ENCODE measurements around the gene TRIM77.
"Not testable (repeated sequence)": the region's sequence is repeated elsewhere in the genome, so short reads cannot be mapped to it uniquely, and the experiment has no call there.

The TRIM77 gene

GRCh38 chr11:89709999-89710398 lies at the start of gene TRIM77:
Gene TRIM77 (plus strand): TSS chr11:89710299. CDS start chr11:89710299, 0 bp downstream.
- not testable (repeated sequence) for H3K4me3 ChIP-seq (ENCODE audit: low read length); H3K27me3 ChIP-seq (ENCODE audit: control insufficient read depth, insufficient read depth, low read length); H3K36me3 ChIP-seq (ENCODE audit: control insufficient read depth, insufficient read depth, low read length); H3K4me1 ChIP-seq (ENCODE audit: control insufficient read depth, insufficient read depth, low read length); H3K27ac ChIP-seq (ENCODE audit: low read depth, low read length); H3K9ac ChIP-seq (ENCODE audit: low read length)

- Histone ChIP-seq H3K4me1 (ENCODE audit: control insufficient read depth, insufficient read depth, low read length) (no peaks in the 10 kb centered on the region), H3K9ac (ENCODE audit: low read length) (no peak overlapping the region), H3K4me3 (ENCODE audit: low read length) (no peak overlapping the region), H3K27me3 (ENCODE audit: control insufficient read depth, insufficient read depth, low read length) (no peaks in the 10 kb centered on the region), H3K36me3 (ENCODE audit: control insufficient read depth, insufficient read depth, low read length) (no peaks in the 10 kb centered on the region), H3K27ac (ENCODE audit: low read depth, low read length) (no peak overlapping the region)
Measured at GRCh38 chr11:89667001-89667400, 43.1 kb upstream of the TRIM77 start.

- not testable (repeated sequence) for H3K27me3 ChIP-seq (ENCODE audit: control insufficient read depth, insufficient read depth, low read length); H3K4me1 ChIP-seq (ENCODE audit: control insufficient read depth, insufficient read depth, low read length); H3K4me3 ChIP-seq (ENCODE audit: low read length); H3K36me3 ChIP-seq (ENCODE audit: control insufficient read depth, insufficient read depth, low read length); H3K27ac ChIP-seq (ENCODE audit: low read depth, low read length); H3K9ac ChIP-seq (ENCODE audit: low read length)
Measured at GRCh38 chr11:89668158-89668557, 41.9 kb upstream of the TRIM77 start.

GRCh38 chr11:89669586-89669985 lies 40.5 kb upstream of the TRIM77 start:
- H3K36me3 ChIP-seq (ENCODE audit: control insufficient read depth, insufficient read depth, low read length); H3K4me1 ChIP-seq (ENCODE audit: control insufficient read depth, insufficient read depth, low read length); H3K4me3 ChIP-seq (ENCODE audit: low read length); H3K27me3 ChIP-seq (ENCODE audit: control insufficient read depth, insufficient read depth, low read length); H3K9ac ChIP-seq (ENCODE audit: low read length); H3K27ac ChIP-seq (ENCODE audit: low read depth, low read length): not testable (repeated sequence)

GRCh38 chr11:89669993-89670669 lies 40.0 kb upstream of the TRIM77 start:
- not testable (repeated sequence) for H3K4me1 ChIP-seq (ENCODE audit: control insufficient read depth, insufficient read depth, low read length); H3K27me3 ChIP-seq (ENCODE audit: control insufficient read depth, insufficient read depth, low read length); H3K36me3 ChIP-seq (ENCODE audit: control insufficient read depth, insufficient read depth, low read length); H3K9ac ChIP-seq (ENCODE audit: low read length); H3K4me3 ChIP-seq (ENCODE audit: low read length); H3K27ac ChIP-seq (ENCODE audit: low read depth, low read length)

- H3K4me3 ChIP-seq (ENCODE audit: low read length); H3K4me1 ChIP-seq (ENCODE audit: control insufficient read depth, insufficient read depth, low read length); H3K27ac ChIP-seq (ENCODE audit: low read depth, low read length): not testable (repeated sequence)
Measured at GRCh38 chr11:89672547-89672946, 37.6 kb upstream of the TRIM77 start.

GRCh38 chr11:89673380-89673779 lies 36.7 kb upstream of the TRIM77 start:
- H3K27me3 ChIP-seq (ENCODE audit: control insufficient read depth, insufficient read depth, low read length); H3K4me3 ChIP-seq (ENCODE audit: low read length); H3K4me1 ChIP-seq (ENCODE audit: control insufficient read depth, insufficient read depth, low read length); H3K9ac ChIP-seq (ENCODE audit: low read length); H3K27ac ChIP-seq (ENCODE audit: low read depth, low read length); H3K36me3 ChIP-seq (ENCODE audit: control insufficient read depth, insufficient read depth, low read length): not testable (repeated sequence)

More at GRCh38 chr11:89672547-89672946, 37.6 kb upstream of the TRIM77 start:
- not testable (repeated sequence) for H3K36me3 ChIP-seq (ENCODE audit: control insufficient read depth, insufficient read depth, low read length); H3K9ac ChIP-seq (ENCODE audit: low read length); H3K27me3 ChIP-seq (ENCODE audit: control insufficient read depth, insufficient read depth, low read length)

- H3K36me3 ChIP-seq (ENCODE audit: control insufficient read depth, insufficient read depth, low read length); H3K4me1 ChIP-seq (ENCODE audit: control insufficient read depth, insufficient read depth, low read length); H3K27me3 ChIP-seq (ENCODE audit: control insufficient read depth, insufficient read depth, low read length); H3K9ac ChIP-seq (ENCODE audit: low read length); H3K4me3 ChIP-seq (ENCODE audit: low read length); H3K27ac ChIP-seq (ENCODE audit: low read depth, low read length): not testable (repeated sequence)
Measured at GRCh38 chr11:89675383-89675782, 34.7 kb upstream of the TRIM77 start.

GRCh38 chr11:89675948-89676347 lies 34.2 kb upstream of the TRIM77 start:
- H3K9ac ChIP-seq (ENCODE audit: low read length); H3K4me1 ChIP-seq (ENCODE audit: control insufficient read depth, insufficient read depth, low read length); H3K4me3 ChIP-seq (ENCODE audit: low read length); H3K36me3 ChIP-seq (ENCODE audit: control insufficient read depth, insufficient read depth, low read length); H3K27me3 ChIP-seq (ENCODE audit: control insufficient read depth, insufficient read depth, low read length); H3K27ac ChIP-seq (ENCODE audit: low read depth, low read length): not testable (repeated sequence)

GRCh38 chr11:89707080-89707479 lies 3.0 kb upstream of the TRIM77 start:
- not testable (repeated sequence) for H3K27me3 ChIP-seq (ENCODE audit: control insufficient read depth, insufficient read depth, low read length); H3K9ac ChIP-seq (ENCODE audit: low read length); H3K4me1 ChIP-seq (ENCODE audit: control insufficient read depth, insufficient read depth, low read length); H3K4me3 ChIP-seq (ENCODE audit: low read length); H3K36me3 ChIP-seq (ENCODE audit: control insufficient read depth, insufficient read depth, low read length); H3K27ac ChIP-seq (ENCODE audit: low read depth, low read length)

GRCh38 chr11:89724866-89725498 lies 14.9 kb downstream of the TRIM77 start:
- not testable (repeated sequence) for H3K27ac ChIP-seq (ENCODE audit: low read depth, low read length); H3K9ac ChIP-seq (ENCODE audit: low read length); H3K36me3 ChIP-seq (ENCODE audit: control insufficient read depth, insufficient read depth, low read length); H3K4me1 ChIP-seq (ENCODE audit: control insufficient read depth, insufficient read depth, low read length); H3K27me3 ChIP-seq (ENCODE audit: control insufficient read depth, insufficient read depth, low read length); H3K4me3 ChIP-seq (ENCODE audit: low read length)

- not testable (repeated sequence) for H3K4me1 ChIP-seq (ENCODE audit: control insufficient read depth, insufficient read depth, low read length); H3K27ac ChIP-seq (ENCODE audit: low read depth, low read length); H3K4me3 ChIP-seq (ENCODE audit: low read length); H3K9ac ChIP-seq (ENCODE audit: low read length); H3K27me3 ChIP-seq (ENCODE audit: control insufficient read depth, insufficient read depth, low read length); H3K36me3 ChIP-seq (ENCODE audit: control insufficient read depth, insufficient read depth, low read length)
Measured at GRCh38 chr11:89730215-89730614, 20.1 kb downstream of the TRIM77 start.

GRCh38 chr11:89736566-89736965 lies 26.5 kb downstream of the TRIM77 start:
- Histone ChIP-seq H3K36me3 (ENCODE audit: control insufficient read depth, insufficient read depth, low read length) (no peaks in the 10 kb centered on the region), H3K27me3 (ENCODE audit: control insufficient read depth, insufficient read depth, low read length) (no peaks in the 10 kb centered on the region), H3K4me3 (ENCODE audit: low read length) (no peak overlapping the region), H3K27ac (ENCODE audit: low read depth, low read length) (no peak overlapping the region), H3K4me1 (ENCODE audit: control insufficient read depth, insufficient read depth, low read length) (no peaks in the 10 kb centered on the region), H3K9ac (ENCODE audit: low read length) (no peak overlapping the region)
